Measurements from ENCODE around the gene FAM47E. TPM values are rescaled to one million over a fixed set of nuclear protein-coding genes. Genes with fewer than 3 reads are reported as not detected.

FAM47E gene
- total RNA-seq, 1 donor from 2014 or later, result not detected

- Mint-ChIP-seq H3K4me1 (no peaks in the 10 kb centered on the region), H3K36me3 (ENCODE audit: low read depth) (peaks cover 7% of the 10 kb centered on the region), H3K4me3 (no peak overlapping the region), H3K27me3 (peaks cover 11% of the 10 kb centered on the region), H3K9me3 (peaks cover 15% of the 10 kb centered on the region), H3K27ac (no peak overlapping the region)
- no peak for DNase-seq
- ChIA-PET CTCF (no interaction called here), POLR2A (no interaction called here)
- no peak for ATAC-seq (ENCODE audit: low read depth)
- intact Hi-C loops (cut with micrococcal nuclease), result no loop called here
- TF ChIP-seq CTCF (IDR thresholded peaks at IDR 0.05), result no peak
Observed at GRCh38 chr4:76224171-76224570, 27.4 kb upstream of the FAM47E start.

DNA sequence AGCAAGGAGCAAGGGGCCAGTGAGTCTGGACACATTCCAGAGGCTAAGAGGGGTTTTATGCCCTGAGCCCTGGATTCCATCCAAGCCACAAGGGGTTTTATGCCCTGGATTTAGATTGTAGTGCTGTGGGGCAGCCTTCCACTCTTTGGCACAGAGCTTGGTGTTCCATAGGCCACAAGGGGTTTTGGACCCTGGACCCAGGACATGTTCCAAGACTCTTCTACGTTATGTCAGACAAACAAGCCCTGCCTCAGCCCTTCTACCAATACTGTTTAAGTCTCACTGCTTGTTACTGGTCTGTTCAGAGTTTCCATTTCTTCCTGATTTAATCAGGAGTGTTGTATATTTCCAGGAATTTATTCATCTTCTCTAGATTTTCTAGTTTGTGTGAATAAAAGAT, 25.1 kb upstream of the FAM47E start:
- Mint-ChIP-seq H3K4me1 (no peaks in the 10 kb centered on the region), H3K27ac (no peak overlapping the region), H3K27me3 (peaks cover 15% of the 10 kb centered on the region), H3K36me3 (ENCODE audit: low read depth) (peaks cover 8% of the 10 kb centered on the region), H3K9me3 (peaks cover 21% of the 10 kb centered on the region), H3K4me3 (no peak overlapping the region)
- intact Hi-C loops (cut with micrococcal nuclease), result no loop called here
- ChIA-PET POLR2A (interaction anchor here (0.6 kb wide), 1 partner anchor 851 kb away, joined by 3 read pairs; no protein-coding TSS in a partner anchor), CTCF (no interaction called here)
- TF ChIP-seq CTCF (IDR thresholded peaks at IDR 0.05), result no peak
- DNase-seq (no peak), ATAC-seq (ENCODE audit: low read depth) (no peak)

DNA sequence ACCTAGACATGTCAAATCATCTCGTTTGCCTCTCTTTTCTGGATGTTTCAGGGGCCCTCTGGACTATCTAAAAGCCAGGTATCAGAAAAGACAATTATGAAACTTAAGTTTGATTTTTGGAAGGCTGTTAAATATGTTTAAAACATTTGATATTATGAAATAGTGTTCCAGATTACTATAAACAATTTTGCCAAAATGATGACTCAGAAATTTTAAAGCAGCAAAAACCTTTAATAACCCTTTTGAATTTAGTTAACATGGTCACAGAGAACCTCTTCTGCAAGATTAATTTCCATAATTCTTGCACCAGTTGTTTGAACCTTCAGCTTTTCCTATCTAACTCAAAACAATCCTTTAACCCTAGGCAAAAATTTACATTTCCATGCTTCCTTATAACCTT, 18.8 kb upstream of the FAM47E start:
- Mint-ChIP-seq H3K4me3 (no peak overlapping the region), H3K36me3 (ENCODE audit: low read depth) (peaks cover 8% of the 10 kb centered on the region), H3K27me3 (peaks cover 6% of the 10 kb centered on the region), H3K27ac (no peak overlapping the region), H3K4me1 (no peaks in the 10 kb centered on the region), H3K9me3 (peaks cover 18% of the 10 kb centered on the region)
- ChIA-PET CTCF (no interaction called here), POLR2A (no interaction called here)
- DNase-seq (no peak), ATAC-seq (ENCODE audit: low read depth) (no peak)
- intact Hi-C loops (cut with micrococcal nuclease), result no loop called here
- no peak for TF ChIP-seq CTCF (IDR thresholded peaks at IDR 0.05)

DNA sequence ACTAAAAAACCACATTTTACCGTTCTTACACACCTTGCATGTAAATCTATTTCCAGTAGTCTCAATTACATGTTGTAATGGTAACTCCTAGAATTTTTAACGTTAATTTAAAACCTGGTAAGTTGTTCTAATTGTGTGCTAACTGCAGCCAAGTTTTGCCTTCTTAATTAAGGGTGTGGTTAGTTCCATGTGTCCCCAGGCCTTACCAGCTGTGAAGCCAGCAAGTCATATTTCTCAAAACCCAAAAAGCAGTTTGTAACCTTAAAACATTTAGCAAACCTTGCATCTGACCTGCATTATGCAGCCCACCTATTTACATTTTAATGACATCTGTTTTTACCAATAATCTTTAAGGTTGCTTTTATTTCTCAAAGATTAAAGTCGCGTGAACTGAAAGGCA, 18.4 kb upstream of the FAM47E start:
- H3K36me3 Mint-ChIP-seq (ENCODE audit: low read depth), result peaks cover 5% of the 10 kb centered on the region
- DNase-seq, result no peak
- no peak overlapping the region for H3K27ac Mint-ChIP-seq
- ChIA-PET CTCF (no interaction called here), POLR2A (no interaction called here)
- no peak for ATAC-seq (ENCODE audit: low read depth)
- H3K9me3 Mint-ChIP-seq, result peaks cover 15% of the 10 kb centered on the region
- H3K4me1 Mint-ChIP-seq, result no peaks in the 10 kb centered on the region
- intact Hi-C loops (cut with micrococcal nuclease), result no loop called here
- H3K27me3 Mint-ChIP-seq, result peaks cover 4% of the 10 kb centered on the region
- no peak for TF ChIP-seq CTCF (IDR thresholded peaks at IDR 0.05)
- H3K4me3 Mint-ChIP-seq, result no peak overlapping the region

DNA sequence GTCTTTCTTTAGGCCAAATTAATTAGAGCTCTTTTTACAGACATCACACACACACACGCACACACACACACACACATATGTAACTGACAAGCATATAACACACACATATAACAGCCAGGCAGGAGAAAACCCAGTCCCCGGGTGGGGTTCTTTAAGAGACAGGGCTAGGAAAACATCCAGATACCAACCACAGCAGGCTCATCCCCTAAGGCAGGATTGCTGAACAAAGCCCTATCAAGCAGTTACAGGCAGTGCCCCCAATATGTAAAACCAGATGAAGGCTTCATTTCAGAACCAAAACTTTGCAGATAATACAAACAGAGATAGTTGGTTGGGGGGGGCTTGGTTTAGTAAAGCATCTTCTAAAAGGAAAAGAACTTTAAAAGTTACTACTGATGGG, 18.0 kb upstream of the FAM47E start:
- DNase-seq (no peak), ATAC-seq (ENCODE audit: low read depth) (no peak)
- ChIA-PET CTCF (no interaction called here), POLR2A (no interaction called here)
- intact Hi-C loops (cut with micrococcal nuclease), result no loop called here
- no peak overlapping the region for H3K4me3 Mint-ChIP-seq
- peaks cover 4% of the 10 kb centered on the region for H3K27me3 Mint-ChIP-seq
- H3K4me1 Mint-ChIP-seq, result no peaks in the 10 kb centered on the region
- TF ChIP-seq CTCF (IDR thresholded peaks at IDR 0.05), result no peak
- peaks cover 5% of the 10 kb centered on the region for H3K36me3 Mint-ChIP-seq (ENCODE audit: low read depth)
- H3K9me3 Mint-ChIP-seq, result peaks cover 14% of the 10 kb centered on the region
- H3K27ac Mint-ChIP-seq, result no peak overlapping the region
